H1 (cell line): Measurements from ENCODE around the gene OMP.

Experiments used
- FOSL1 ChIP-seq: IDR thresholded peaks from 2 replicates; pipeline ENCODE4 v1.6.1; 2011; ENCODE audit warnings: mild to moderate bottlenecking, low read depth, low read length, moderate library complexity; ENCODE audit not compliant: insufficient read depth
- GTF2F1 ChIP-seq: IDR thresholded peaks from 2 replicates; pipeline ENCODE4 v1.6.1; 2012; ENCODE audit warnings: low read depth, low read length, improper control_type of control experiment, borderline replicate concordance
- POLR2A ChIP-seq, 2 experiments: IDR thresholded peaks; 1 replicate in 1 of 2; 2 replicates in 1 of 2; pipeline ENCODE4 v1.6.1; 2011; ENCODE audit warnings: low read depth in 2 of 2, low read length in 2 of 2, mild to moderate bottlenecking in 2 of 2; ENCODE audit errors: control extremely low read depth in 1 of 2
- YY1 ChIP-seq: IDR thresholded peaks from 2 replicates; pipeline ENCODE4 v1.6.1; 2011; ENCODE audit warnings: low read depth, mild to moderate bottlenecking, low read length
- TF ChIP-seq, protein P1 (sequence below): IDR thresholded peaks from 2 replicates; pipeline ENCODE4 v1.6.1; 2012; ENCODE audit warnings: inconsistent platforms

GRCh38 chr11:77126156-77126775 is 23.6 kb downstream of the OMP start:
- TF ChIP-seq GTF2F1 = no peak
- no peak for TF ChIP-seq FOSL1
- TF ChIP-seq POLR2A (IDR thresholded peaks at IDR 0.05; ENCODE audit: control extremely low read depth in 1 of 2, low read depth in 2 of 2, low read length in 2 of 2) = no peak
- TF ChIP-seq, protein P1, sequence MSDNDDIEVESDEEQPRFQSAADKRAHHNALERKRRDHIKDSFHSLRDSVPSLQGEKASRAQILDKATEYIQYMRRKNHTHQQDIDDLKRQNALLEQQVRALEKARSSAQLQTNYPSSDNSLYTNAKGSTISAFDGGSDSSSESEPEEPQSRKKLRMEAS = no peak
- no peak for TF ChIP-seq YY1
